Measurements from ENCODE around the gene NECTIN1.

Gene NECTIN1

DNA sequence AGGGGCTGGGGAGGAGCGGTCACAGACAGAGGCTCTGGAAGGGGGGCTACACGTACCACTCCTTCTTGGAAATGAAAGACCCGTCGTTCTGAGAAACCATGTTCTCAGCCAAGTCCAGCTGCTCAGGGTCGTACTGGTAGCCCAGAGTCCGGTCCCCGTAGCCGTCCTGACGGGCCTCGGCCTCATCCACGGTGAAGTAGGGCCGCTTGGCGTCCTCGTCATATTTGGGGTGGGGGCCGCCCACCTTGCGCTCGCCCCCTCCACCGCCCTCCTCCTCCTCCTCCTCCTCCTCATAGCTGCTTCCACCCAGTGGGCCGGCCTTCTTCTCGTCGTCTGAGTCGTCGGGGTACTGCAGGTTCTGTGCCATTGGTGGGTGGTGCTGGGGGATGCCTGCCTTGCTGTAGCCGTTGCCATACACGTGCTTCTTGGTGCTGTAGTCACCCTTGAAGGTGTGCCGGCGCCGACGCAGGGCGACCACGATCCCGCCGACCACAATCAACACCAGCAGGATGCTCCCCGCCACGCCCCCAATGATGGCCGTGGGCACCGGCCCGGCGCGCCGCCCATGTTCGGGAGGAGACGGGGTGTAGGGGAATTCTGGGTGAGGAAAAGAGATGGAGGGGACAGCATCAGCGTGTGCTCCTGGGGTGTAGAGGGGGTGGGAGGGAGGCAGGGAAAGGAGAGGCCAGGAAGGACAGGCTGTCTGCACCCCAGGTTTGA is 64.1 kb downstream of the NECTIN1 start:
- no peaks in the 10 kb centered on the region for H3K9me3 ChIP-seq (ENCODE audit: control insufficient read depth in 2 of 2, low read length in 2 of 2)
- no peak overlapping the region for H3K27ac ChIP-seq (ENCODE audit: low read depth in 2 of 2, low read length in 2 of 2)
- H3K4me3 ChIP-seq (ENCODE audit: low read length in 2 of 2): no peak overlapping the region
- H3K36me3 ChIP-seq (ENCODE audit: control insufficient read depth in 2 of 2, insufficient read depth in 2 of 2, low read length in 2 of 2): peaks cover 0 to 3% of the 10 kb centered on the region in 2 donors
- H3K9ac ChIP-seq (ENCODE audit: low read depth in 1 of 2, low read length in 2 of 2): no peak overlapping the region
- H3K27me3 ChIP-seq (ENCODE audit: control insufficient read depth in 2 of 2, insufficient read depth in 2 of 2, low read length in 2 of 2): no peaks in the 10 kb centered on the region
- no peaks in the 10 kb centered on the region for H3K4me1 ChIP-seq (ENCODE audit: control insufficient read depth in 2 of 2, insufficient read depth in 2 of 2, low read length in 2 of 2)

DNA sequence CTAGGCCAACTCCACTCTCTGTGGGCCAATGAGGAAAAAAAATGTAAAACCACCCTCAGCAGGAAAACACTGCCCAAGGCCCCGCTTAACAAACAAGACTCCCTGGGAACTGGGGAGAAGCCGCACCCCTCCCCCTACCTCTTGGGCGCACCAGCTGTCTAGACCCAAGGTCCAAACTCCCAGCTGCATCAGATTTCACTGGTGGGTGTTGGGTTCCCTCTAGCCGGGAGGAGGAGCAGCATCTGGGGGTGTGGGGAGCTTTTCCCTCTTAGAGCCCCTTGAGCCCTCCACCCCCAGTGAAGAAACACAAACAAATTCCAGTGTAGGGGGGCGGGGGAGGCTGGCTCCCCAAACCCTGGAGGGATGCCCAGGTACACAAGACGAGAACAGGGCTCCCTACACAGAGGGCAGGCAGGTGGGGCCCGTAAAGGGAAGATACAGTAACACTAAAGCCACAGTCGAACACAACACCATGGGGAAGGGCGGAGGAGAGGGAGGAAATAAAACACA is 64.9 kb downstream of the NECTIN1 start:
- Histone ChIP-seq H3K4me1 (ENCODE audit: control insufficient read depth in 2 of 2, insufficient read depth in 2 of 2, low read length in 2 of 2) (no peaks in the 10 kb centered on the region), H3K27ac (ENCODE audit: low read depth in 2 of 2, low read length in 2 of 2) (no peak overlapping the region), H3K36me3 (ENCODE audit: control insufficient read depth in 2 of 2, insufficient read depth in 2 of 2, low read length in 2 of 2) (peaks cover 0 to 3% of the 10 kb centered on the region in 2 donors), H3K27me3 (ENCODE audit: control insufficient read depth in 2 of 2, insufficient read depth in 2 of 2, low read length in 2 of 2) (no peaks in the 10 kb centered on the region), H3K4me3 (ENCODE audit: low read length in 2 of 2) (no peak overlapping the region), H3K9me3 (ENCODE audit: control insufficient read depth in 2 of 2, low read length in 2 of 2) (no peaks in the 10 kb centered on the region), H3K9ac (ENCODE audit: low read depth in 1 of 2, low read length in 2 of 2) (no peak overlapping the region)

DNA sequence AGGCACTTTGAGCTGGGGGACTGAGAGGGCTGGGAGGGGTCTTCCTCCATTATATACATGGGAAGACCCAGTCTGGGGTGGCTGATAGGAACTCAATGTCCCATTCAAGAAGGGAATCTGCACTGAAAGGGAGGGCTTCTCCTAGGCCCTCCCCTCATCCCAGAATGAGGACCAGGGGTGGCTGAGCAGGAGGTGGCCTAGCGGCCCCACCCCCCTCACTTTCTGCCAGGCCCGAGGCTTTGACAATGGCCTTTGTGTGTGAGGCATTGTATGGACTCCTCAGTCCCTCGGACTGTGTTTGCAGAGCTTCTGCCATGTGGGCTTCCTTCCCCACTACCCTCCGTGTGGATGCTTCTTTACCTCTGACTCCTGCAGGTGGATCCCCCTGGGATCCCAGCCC is 65.7 kb downstream of the NECTIN1 start:
- no peaks in the 10 kb centered on the region for H3K4me1 ChIP-seq (ENCODE audit: control insufficient read depth in 2 of 2, insufficient read depth in 2 of 2, low read length in 2 of 2)
- no peaks in the 10 kb centered on the region for H3K36me3 ChIP-seq (ENCODE audit: control insufficient read depth in 2 of 2, insufficient read depth in 2 of 2, low read length in 2 of 2)
- H3K9me3 ChIP-seq (ENCODE audit: control insufficient read depth in 2 of 2, low read length in 2 of 2): no peaks in the 10 kb centered on the region
- no peak overlapping the region for H3K4me3 ChIP-seq (ENCODE audit: low read length in 2 of 2)
- H3K9ac ChIP-seq (ENCODE audit: low read depth in 1 of 2, low read length in 2 of 2): no peak overlapping the region
- H3K27me3 ChIP-seq (ENCODE audit: control insufficient read depth in 2 of 2, insufficient read depth in 2 of 2, low read length in 2 of 2): no peaks in the 10 kb centered on the region
- no peak overlapping the region for H3K27ac ChIP-seq (ENCODE audit: low read depth in 2 of 2, low read length in 2 of 2)

DNA sequence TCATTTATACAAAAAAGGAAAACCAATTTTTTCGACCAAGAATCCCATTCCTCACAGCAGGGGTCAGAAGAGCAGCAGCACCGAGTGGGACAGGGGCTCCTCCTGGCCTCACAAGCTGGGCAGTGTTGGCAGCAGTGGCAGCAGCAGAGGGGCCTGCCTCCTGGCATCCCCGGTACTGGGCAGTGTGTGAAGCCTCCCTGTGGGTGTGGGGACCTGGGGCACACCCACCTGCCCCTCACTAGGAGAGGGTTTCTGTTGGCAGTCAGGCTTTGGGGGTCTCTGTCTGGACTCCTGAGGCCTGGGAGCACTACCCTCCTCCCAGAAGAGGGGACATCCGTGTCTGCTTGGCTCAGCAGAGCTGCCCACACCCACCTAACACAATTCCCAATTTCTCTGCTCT is 67.8 kb downstream of the NECTIN1 start:
- Histone ChIP-seq H3K9ac (ENCODE audit: low read depth in 1 of 2, low read length in 2 of 2) (no peak overlapping the region), H3K27ac (ENCODE audit: low read depth in 2 of 2, low read length in 2 of 2) (no peak overlapping the region), H3K27me3 (ENCODE audit: control insufficient read depth in 2 of 2, insufficient read depth in 2 of 2, low read length in 2 of 2) (no peaks in the 10 kb centered on the region)

DNA sequence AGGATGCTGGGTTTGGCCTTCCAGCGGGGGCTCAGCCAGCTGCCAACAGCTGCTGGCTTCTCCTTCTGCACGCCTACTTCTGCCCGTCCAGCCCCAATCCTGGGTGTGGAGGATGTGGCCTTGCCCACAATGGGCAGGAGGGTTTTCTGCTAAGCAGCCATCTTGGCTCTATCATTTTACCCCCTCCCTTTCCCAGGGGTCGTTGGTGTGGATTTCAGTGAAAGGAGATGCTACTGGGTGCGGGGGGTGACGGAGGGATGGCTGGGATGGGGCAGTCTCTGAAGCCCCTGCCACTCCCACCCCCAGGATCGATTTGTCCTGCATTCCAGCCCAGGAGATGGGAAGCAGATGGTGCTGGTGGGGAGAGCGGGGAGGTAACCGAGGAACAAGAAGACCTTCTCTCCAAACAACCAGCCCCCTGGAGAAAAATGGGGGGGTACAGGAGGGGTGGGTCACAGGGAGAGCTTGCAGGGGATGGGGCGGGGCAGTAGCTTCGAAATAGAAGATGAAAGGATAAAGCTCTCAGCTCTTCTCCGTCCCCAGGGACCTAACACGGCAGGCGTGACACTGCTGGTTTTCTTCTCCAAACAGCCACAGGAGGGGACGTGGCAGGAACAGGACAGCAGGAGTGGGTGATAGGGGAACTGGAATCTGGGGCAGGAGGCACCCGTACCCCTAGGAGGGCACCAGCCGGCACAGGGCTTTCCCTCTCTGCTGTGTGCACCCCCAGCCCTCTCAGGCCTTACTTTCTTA is 68.9 kb downstream of the NECTIN1 start:
- no peak overlapping the region for H3K9ac ChIP-seq (ENCODE audit: low read depth in 1 of 2, low read length in 2 of 2)
- H3K27me3 ChIP-seq (ENCODE audit: control insufficient read depth in 2 of 2, insufficient read depth in 2 of 2, low read length in 2 of 2): no peaks in the 10 kb centered on the region
- H3K4me3 ChIP-seq (ENCODE audit: low read length in 2 of 2): no peak overlapping the region
- H3K27ac ChIP-seq (ENCODE audit: low read depth in 2 of 2, low read length in 2 of 2): no peak overlapping the region
- H3K4me1 ChIP-seq (ENCODE audit: control insufficient read depth in 2 of 2, insufficient read depth in 2 of 2, low read length in 2 of 2): no peaks in the 10 kb centered on the region
- H3K36me3 ChIP-seq (ENCODE audit: control insufficient read depth in 2 of 2, insufficient read depth in 2 of 2, low read length in 2 of 2): no peaks in the 10 kb centered on the region
- no peaks in the 10 kb centered on the region for H3K9me3 ChIP-seq (ENCODE audit: control insufficient read depth in 2 of 2, low read length in 2 of 2)

More for the DNA sequence above, 67.8 kb downstream of the NECTIN1 start:
- Histone ChIP-seq H3K9me3 (ENCODE audit: control insufficient read depth in 2 of 2, low read length in 2 of 2) (no peaks in the 10 kb centered on the region), H3K4me3 (ENCODE audit: low read length in 2 of 2) (no peak overlapping the region), H3K36me3 (ENCODE audit: control insufficient read depth in 2 of 2, insufficient read depth in 2 of 2, low read length in 2 of 2) (no peaks in the 10 kb centered on the region), H3K4me1 (ENCODE audit: control insufficient read depth in 2 of 2, insufficient read depth in 2 of 2, low read length in 2 of 2) (no peaks in the 10 kb centered on the region)

DNA sequence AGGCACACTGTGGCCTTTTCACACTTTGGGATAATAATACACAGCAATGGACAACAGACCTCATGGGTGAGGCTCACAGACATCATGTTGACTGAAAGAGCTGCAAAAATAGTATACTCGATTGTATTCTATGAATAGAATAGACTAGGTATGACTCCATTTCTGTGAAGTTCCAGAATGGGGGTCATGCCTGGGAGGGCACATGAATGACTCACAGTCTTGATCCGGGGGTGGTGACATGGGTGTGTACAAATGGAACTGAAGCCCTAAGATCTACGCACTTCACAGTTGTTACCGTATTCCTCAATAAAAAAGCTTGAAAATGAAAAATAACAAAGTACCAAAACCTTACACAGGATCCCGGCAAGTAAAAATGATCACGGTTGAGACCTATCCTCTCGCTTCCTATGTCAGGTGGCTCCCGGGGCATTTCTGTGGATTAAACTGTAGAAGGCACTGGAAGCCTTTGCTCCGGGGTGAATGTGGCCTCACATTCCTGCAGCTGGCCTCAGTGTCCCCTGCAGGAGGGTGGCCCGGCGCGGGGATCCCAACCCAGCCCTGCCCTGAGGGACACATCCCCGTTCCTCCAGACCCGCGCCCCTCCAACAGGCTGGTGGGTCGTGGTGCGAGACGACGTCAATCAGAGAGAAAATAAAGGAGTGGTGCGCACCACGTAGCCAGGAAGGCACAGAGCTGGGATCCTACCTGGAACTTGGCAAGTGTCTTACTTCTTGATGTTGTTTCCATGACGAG is 75.9 kb downstream of the NECTIN1 start:
- no peaks in the 10 kb centered on the region for H3K4me1 ChIP-seq (ENCODE audit: control insufficient read depth in 2 of 2, insufficient read depth in 2 of 2, low read length in 2 of 2)
- H3K4me3 ChIP-seq (ENCODE audit: low read length in 2 of 2): no peak overlapping the region

DNA sequence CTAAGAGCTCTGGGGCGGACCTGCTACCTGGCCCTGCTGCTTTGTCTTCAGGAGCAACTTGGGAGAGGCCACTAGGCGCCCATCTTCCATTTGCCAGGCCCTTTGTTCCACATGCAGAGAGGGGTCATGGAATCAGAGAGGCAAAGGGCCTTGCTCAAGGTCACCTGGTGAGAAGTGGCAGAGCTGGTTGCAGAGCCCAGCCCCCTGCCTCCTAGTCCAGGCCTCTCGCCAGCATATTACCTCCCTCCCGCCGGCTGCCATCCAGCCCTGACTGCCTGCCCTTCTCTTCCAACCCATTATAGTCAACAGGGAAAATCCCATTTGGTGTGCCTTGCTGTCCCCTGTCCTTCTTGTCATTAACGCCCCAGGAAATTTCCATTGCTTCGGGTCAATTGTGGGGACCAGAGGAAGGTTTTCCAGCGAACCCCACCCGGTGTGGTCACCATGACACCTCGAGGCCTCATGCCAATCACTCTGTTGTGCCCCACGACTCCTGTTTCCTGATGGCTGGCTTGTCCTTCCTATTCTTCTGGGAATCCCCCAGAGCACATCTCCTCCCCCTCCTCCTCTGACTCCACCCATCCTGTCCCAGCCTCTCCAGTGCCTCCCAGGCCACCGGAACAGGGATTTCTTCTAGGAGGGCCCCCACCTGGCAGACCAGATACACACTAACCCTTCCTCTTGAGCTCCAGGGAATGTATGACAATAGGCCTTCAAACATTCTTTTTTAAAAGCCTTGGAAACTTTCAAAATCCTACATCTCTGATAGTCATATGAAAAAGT is 77.0 kb downstream of the NECTIN1 start:
- no peaks in the 10 kb centered on the region for H3K9me3 ChIP-seq (ENCODE audit: control insufficient read depth in 2 of 2, low read length in 2 of 2)
- no peak overlapping the region for H3K4me3 ChIP-seq (ENCODE audit: low read length in 2 of 2)
- H3K27me3 ChIP-seq (ENCODE audit: control insufficient read depth in 2 of 2, insufficient read depth in 2 of 2, low read length in 2 of 2): no peaks in the 10 kb centered on the region
- H3K4me1 ChIP-seq (ENCODE audit: control insufficient read depth in 2 of 2, insufficient read depth in 2 of 2, low read length in 2 of 2): no peaks in the 10 kb centered on the region
- H3K36me3 ChIP-seq (ENCODE audit: control insufficient read depth in 2 of 2, insufficient read depth in 2 of 2, low read length in 2 of 2): no peaks in the 10 kb centered on the region
- no peak overlapping the region for H3K9ac ChIP-seq (ENCODE audit: low read depth in 1 of 2, low read length in 2 of 2)
- H3K27ac ChIP-seq (ENCODE audit: low read depth in 2 of 2, low read length in 2 of 2): no peak overlapping the region

More for the DNA sequence above, 75.9 kb downstream of the NECTIN1 start:
- no peak overlapping the region for H3K9ac ChIP-seq (ENCODE audit: low read depth in 1 of 2, low read length in 2 of 2)
- H3K36me3 ChIP-seq (ENCODE audit: control insufficient read depth in 2 of 2, insufficient read depth in 2 of 2, low read length in 2 of 2): no peaks in the 10 kb centered on the region
- no peak overlapping the region for H3K27ac ChIP-seq (ENCODE audit: low read depth in 2 of 2, low read length in 2 of 2)
- H3K27me3 ChIP-seq (ENCODE audit: control insufficient read depth in 2 of 2, insufficient read depth in 2 of 2, low read length in 2 of 2): no peaks in the 10 kb centered on the region
- no peaks in the 10 kb centered on the region for H3K9me3 ChIP-seq (ENCODE audit: control insufficient read depth in 2 of 2, low read length in 2 of 2)

DNA sequence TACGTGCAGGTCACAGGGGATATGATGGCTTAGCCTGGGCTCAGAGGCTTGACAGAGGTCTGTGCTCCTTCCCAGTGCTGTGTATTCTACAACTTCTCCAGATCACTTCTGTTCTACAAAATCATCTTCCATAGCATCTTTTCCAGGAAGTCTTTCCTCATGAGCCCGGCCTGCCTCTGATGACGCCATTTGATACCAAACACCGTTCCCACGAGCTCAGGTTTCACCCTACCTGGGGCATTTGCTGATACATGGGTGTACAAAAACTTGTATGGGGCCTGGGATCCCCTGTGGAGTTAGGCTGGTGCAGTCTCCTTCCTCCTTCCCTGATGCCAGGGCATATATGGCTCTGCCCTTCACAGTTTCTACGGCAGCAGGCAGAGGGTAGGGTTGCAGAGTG is 78.7 kb downstream of the NECTIN1 start:
- Histone ChIP-seq H3K9ac (ENCODE audit: low read depth in 1 of 2, low read length in 2 of 2) (no peak overlapping the region), H3K4me1 (ENCODE audit: control insufficient read depth in 2 of 2, insufficient read depth in 2 of 2, low read length in 2 of 2) (no peaks in the 10 kb centered on the region), H3K4me3 (ENCODE audit: low read length in 2 of 2) (no peak overlapping the region), H3K27ac (ENCODE audit: low read depth in 2 of 2, low read length in 2 of 2) (no peak overlapping the region), H3K27me3 (ENCODE audit: control insufficient read depth in 2 of 2, insufficient read depth in 2 of 2, low read length in 2 of 2) (no peaks in the 10 kb centered on the region), H3K36me3 (ENCODE audit: control insufficient read depth in 2 of 2, insufficient read depth in 2 of 2, low read length in 2 of 2) (no peaks in the 10 kb centered on the region), H3K9me3 (ENCODE audit: control insufficient read depth in 2 of 2, low read length in 2 of 2) (no peaks in the 10 kb centered on the region)

DNA sequence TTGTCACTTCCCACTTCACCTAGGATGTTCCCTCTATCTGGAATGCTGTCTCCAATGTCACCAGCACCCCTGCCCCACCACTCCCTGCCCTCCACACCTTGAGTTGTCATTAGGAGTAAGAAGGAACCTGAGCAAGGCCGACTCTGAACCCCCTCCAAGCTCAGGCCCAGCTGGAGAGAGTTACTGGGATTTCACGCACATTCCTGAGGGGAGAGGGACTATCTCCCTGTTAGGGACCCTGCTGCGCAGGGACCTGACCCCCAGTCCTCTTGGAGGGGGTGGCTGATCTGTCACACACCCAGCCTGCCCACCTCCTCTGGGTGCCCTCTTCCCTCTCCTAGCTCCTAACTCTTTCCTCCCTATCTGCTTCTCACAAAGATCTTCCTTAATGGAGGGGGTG is 81.7 kb downstream of the NECTIN1 start:
- Histone ChIP-seq H3K4me3 (ENCODE audit: low read length in 2 of 2) (no peak overlapping the region), H3K9me3 (ENCODE audit: control insufficient read depth in 2 of 2, low read length in 2 of 2) (no peaks in the 10 kb centered on the region), H3K27me3 (ENCODE audit: control insufficient read depth in 2 of 2, insufficient read depth in 2 of 2, low read length in 2 of 2) (no peaks in the 10 kb centered on the region), H3K9ac (ENCODE audit: low read depth in 1 of 2, low read length in 2 of 2) (no peak overlapping the region), H3K4me1 (ENCODE audit: control insufficient read depth in 2 of 2, insufficient read depth in 2 of 2, low read length in 2 of 2) (no peaks in the 10 kb centered on the region), H3K27ac (ENCODE audit: low read depth in 2 of 2, low read length in 2 of 2) (no peak overlapping the region), H3K36me3 (ENCODE audit: control insufficient read depth in 2 of 2, insufficient read depth in 2 of 2, low read length in 2 of 2) (no peaks in the 10 kb centered on the region)

All from mucosa of rectum (tissue), 2 donors.